HEK293 (cell line): Measurements from ENCODE around the gene CREB5.

Source experiments
- CTCF ChIP-seq: fragments of 450-650 bp; formaldehyde crosslinking; IDR thresholded peaks from 2 replicates; pipeline ENCODE4 v1.5.1; 2016; ENCODE audit warnings: missing biosample characterization, missing genetic modification characterization
- GLI4 ChIP-seq: fragments of 450-650 bp; formaldehyde crosslinking; IDR thresholded peaks from 2 replicates; pipeline ENCODE4 v1.5.1; 2016; ENCODE audit warnings: missing biosample characterization, missing genetic modification characterization
- KLF7 ChIP-seq: fragments of 450-650 bp; formaldehyde crosslinking; IDR thresholded peaks from 2 replicates; pipeline ENCODE4 v1.5.1; 2016; ENCODE audit warnings: missing biosample characterization, missing genetic modification characterization, borderline replicate concordance
- REST ChIP-seq: fragments of 450-650 bp; formaldehyde crosslinking; IDR thresholded peaks from 2 replicates; pipeline ENCODE4 v1.5.1; 2016; ENCODE audit warnings: missing biosample characterization, missing genetic modification characterization
- ZBTB20 ChIP-seq: fragments of 450-650 bp; formaldehyde crosslinking; IDR thresholded peaks from 2 replicates; pipeline ENCODE4 v1.5.1; 2016; ENCODE audit warnings: missing biosample characterization, missing genetic modification characterization
- ZNF24 ChIP-seq: fragments of 450-650 bp; formaldehyde crosslinking; IDR thresholded peaks from 2 replicates; pipeline ENCODE4 v1.5.1; 2016; ENCODE audit warnings: missing biosample characterization, missing genetic modification characterization
- ZNF404 ChIP-seq: fragments of 450-650 bp; formaldehyde crosslinking; IDR thresholded peaks from 2 replicates; pipeline ENCODE4 v1.5.1; 2017; ENCODE audit warnings: missing biosample characterization, missing genetic modification characterization
- ZNF449 ChIP-seq: fragments of 450-650 bp; formaldehyde crosslinking; IDR thresholded peaks from 2 replicates; pipeline ENCODE4 v1.5.1; 2017; ENCODE audit warnings: missing biosample characterization, mild to moderate bottlenecking, missing genetic modification characterization, moderate library complexity
- ZNF580 ChIP-seq: fragments of 450-650 bp; formaldehyde crosslinking; IDR thresholded peaks from 2 replicates; pipeline ENCODE4 v1.5.1; 2016; ENCODE audit warnings: missing biosample characterization, missing genetic modification characterization

GRCh38 chr7:28364082-28364481, 48.2 kb upstream of the CREB5 start:
- no peak for TF ChIP-seq REST (tag by site-specific recombination)
- no peak for TF ChIP-seq CTCF (tag by site-specific recombination)
- no peak for TF ChIP-seq ZNF449 (tag by site-specific recombination)
- no peak for TF ChIP-seq ZBTB20 (tag by site-specific recombination)
- TF ChIP-seq ZNF580 (tag by site-specific recombination) = no peak
- no peak for TF ChIP-seq ZNF24 (tag by site-specific recombination)
- TF ChIP-seq GLI4 (tag by site-specific recombination) = no peak
- TF ChIP-seq KLF7 (tag by site-specific recombination) = no peak
- no peak for TF ChIP-seq ZNF404 (tag by site-specific recombination)
